ENCODE results near the gene KRTAP10-2.

Gene KRTAP10-2

DNA sequence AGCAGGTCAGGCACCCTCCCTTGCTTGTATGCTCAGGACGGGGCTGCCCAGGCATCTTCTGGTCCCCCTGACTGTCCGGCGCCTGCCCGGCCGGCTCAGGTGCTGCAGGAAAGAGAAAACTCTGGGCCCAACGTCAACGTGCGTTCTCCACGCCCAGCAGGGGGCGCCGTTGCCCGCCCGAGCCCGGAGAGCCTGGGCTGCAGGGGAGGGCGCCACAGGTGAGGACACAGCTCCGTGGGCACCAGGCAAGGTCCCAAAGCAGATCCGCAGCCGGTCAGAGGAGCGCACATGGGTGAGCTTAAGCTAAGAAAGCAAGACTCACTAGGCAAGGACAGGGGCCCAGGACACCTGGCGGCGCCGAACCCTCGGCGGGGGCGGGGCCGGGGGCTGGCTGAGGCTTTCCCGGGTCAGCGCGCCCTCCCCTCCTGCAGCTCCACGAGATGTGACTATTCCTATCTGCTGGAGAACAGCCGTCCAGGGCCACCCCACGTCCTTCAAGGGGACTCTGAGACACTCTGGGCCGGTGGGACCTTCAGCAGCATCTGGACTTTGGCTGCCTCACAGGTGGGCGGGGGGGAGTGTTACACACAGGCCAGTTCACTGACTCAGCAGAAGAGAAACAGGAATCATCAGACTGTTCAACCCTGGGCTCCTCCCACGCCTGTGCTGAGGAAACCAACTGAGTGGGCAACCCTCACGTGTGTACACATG is 40.6 kb downstream of the KRTAP10-2 start:
- TF ChIP-seq, protein P1, sequence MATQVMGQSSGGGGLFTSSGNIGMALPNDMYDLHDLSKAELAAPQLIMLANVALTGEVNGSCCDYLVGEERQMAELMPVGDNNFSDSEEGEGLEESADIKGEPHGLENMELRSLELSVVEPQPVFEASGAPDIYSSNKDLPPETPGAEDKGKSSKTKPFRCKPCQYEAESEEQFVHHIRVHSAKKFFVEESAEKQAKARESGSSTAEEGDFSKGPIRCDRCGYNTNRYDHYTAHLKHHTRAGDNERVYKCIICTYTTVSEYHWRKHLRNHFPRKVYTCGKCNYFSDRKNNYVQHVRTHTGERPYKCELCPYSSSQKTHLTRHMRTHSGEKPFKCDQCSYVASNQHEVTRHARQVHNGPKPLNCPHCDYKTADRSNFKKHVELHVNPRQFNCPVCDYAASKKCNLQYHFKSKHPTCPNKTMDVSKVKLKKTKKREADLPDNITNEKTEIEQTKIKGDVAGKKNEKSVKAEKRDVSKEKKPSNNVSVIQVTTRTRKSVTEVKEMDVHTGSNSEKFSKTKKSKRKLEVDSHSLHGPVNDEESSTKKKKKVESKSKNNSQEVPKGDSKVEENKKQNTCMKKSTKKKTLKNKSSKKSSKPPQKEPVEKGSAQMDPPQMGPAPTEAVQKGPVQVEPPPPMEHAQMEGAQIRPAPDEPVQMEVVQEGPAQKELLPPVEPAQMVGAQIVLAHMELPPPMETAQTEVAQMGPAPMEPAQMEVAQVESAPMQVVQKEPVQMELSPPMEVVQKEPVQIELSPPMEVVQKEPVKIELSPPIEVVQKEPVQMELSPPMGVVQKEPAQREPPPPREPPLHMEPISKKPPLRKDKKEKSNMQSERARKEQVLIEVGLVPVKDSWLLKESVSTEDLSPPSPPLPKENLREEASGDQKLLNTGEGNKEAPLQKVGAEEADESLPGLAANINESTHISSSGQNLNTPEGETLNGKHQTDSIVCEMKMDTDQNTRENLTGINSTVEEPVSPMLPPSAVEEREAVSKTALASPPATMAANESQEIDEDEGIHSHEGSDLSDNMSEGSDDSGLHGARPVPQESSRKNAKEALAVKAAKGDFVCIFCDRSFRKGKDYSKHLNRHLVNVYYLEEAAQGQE (IDR thresholded peaks at IDR 0.05; ENCODE audit: insufficient read depth in 1 of 2, low read depth in 2 of 2, low read length in 2 of 2): no peak
- TF ChIP-seq SIN3A (IDR thresholded peaks at IDR 0.05; ENCODE audit: borderline replicate concordance, insufficient read depth, low read length): no peak
- TF ChIP-seq TAF1 (IDR thresholded peaks at IDR 0.05; ENCODE audit: borderline replicate concordance, insufficient read depth, low read length): no peak
- TF ChIP-seq POLR2AphosphoS5 (IDR thresholded peaks at IDR 0.05; ENCODE audit: low read depth, low read length): no peak
- peak; percentile 32 for TF ChIP-seq FOXP2 (optimal IDR thresholded peaks at IDR 0.05; ENCODE audit: borderline replicate concordance, extremely low read depth, extremely low read length, insufficient read depth)

DNA sequence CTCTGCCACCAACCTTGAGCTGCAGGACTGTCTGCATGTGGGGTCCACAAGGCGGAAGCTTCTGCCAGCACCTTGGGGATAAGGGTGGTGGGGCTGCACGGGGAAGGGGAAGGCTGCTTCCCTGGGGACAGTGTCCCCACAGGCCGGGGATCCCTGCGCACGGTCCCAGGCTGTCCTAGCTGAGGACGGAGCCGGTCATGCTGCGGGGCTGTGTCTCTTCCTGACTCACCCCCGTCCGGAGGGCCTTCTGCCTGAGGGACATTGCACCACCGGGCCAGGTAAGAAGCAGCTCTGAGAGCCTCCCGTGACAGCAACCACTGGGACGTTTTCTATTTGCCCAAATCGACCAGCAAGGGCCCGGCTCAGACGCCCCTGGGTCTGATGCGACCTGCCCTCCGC is 41.2 kb downstream of the KRTAP10-2 start:
- TF ChIP-seq, protein P1 (IDR thresholded peaks at IDR 0.05; ENCODE audit: insufficient read depth in 1 of 2, low read depth in 2 of 2, low read length in 2 of 2): no peak

DNA sequence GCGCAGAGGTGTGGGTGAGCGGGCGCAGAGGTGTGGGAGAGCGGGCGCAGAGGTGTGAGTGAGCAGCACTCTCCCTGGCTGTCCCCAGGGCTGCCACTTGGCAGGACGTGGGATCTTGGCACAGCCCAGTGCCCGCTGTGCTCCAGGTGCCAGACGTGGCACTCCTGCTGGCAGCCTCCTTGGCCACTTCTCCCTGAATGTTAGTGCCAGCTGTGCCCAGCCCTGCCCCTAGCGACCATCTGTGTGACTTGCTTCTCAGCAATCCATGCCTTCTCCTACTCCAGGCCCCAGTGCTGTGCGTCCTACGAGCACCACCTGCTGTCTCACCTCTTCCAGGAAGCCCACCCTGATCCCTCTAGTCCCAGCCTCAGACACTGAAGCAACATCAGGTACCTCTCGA is 41.8 kb downstream of the KRTAP10-2 start:
- TF ChIP-seq POLR2AphosphoS5 (IDR thresholded peaks at IDR 0.05; ENCODE audit: low read depth, low read length): no peak
- TF ChIP-seq TAF1 (IDR thresholded peaks at IDR 0.05; ENCODE audit: borderline replicate concordance, insufficient read depth, low read length): no peak
- TF ChIP-seq FOXP2 (optimal IDR thresholded peaks at IDR 0.05; ENCODE audit: borderline replicate concordance, extremely low read depth, extremely low read length, insufficient read depth): no peak
- TF ChIP-seq, protein P1 (IDR thresholded peaks at IDR 0.05; ENCODE audit: insufficient read depth in 1 of 2, low read depth in 2 of 2, low read length in 2 of 2): no peak
- TF ChIP-seq SIN3A (IDR thresholded peaks at IDR 0.05; ENCODE audit: borderline replicate concordance, insufficient read depth, low read length): no peak

DNA sequence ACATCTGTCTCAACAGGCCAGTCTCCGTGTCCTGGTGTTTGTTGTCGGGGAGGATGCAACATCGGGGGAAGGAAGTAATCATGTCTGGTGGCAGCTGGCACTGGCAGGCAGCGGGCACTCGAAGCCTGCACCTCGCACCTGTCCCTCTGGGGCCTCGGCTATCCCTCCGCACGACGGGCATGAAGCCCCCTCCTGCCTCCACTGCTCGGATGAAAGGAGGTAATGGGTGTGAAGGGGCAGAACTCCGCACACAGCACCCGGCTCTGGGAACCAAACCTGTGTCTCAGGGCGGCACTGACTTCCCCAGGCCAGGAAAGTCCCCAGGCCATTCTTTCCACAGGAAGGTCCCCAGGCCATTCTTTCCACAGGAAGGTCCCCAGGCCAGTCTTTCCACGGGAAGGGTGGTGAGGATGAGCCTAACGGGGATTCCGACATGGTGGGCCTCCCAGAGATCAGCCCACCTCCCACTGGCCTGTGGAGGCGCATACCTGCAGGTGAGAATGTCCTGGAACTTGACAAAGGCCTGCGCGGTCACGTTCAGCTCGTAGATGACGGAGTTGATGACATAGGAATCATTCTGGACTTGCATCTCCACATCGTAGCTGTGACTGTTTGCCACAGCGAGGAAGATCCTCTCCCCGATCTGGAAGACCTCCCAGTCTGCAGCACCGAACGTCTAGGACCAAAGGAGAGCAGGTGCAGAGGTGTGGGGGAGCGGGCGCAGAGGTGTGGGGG is 42.4 kb downstream of the KRTAP10-2 start:
- TF ChIP-seq FOXP2 (optimal IDR thresholded peaks at IDR 0.05; ENCODE audit: borderline replicate concordance, extremely low read depth, extremely low read length, insufficient read depth): no peak
- no peak for TF ChIP-seq POLR2AphosphoS5 (IDR thresholded peaks at IDR 0.05; ENCODE audit: low read depth, low read length)
- no peak for TF ChIP-seq SIN3A (IDR thresholded peaks at IDR 0.05; ENCODE audit: borderline replicate concordance, insufficient read depth, low read length)
- TF ChIP-seq TAF1 (IDR thresholded peaks at IDR 0.05; ENCODE audit: borderline replicate concordance, insufficient read depth, low read length): no peak
- TF ChIP-seq, protein P1 (IDR thresholded peaks at IDR 0.05; ENCODE audit: insufficient read depth in 1 of 2, low read depth in 2 of 2, low read length in 2 of 2): no peak

All from PFSK-1 (cell line).